GM12878 (cell line): ENCODE results near the gene CALR. TPM values are rescaled to one million over a fixed set of nuclear protein-coding genes. Genes with fewer than 3 reads are reported as not detected.

Experiments used
- ATF7 ChIP-seq: fragments of 450-650 bp; IDR thresholded peaks from 2 replicates; pipeline ENCODE4 v1.6.1; 2016; ENCODE audit warnings: low read depth, mild to moderate bottlenecking
- CBX3 ChIP-seq: fragments of 200-600 bp; sonication (generic); IDR thresholded peaks from 2 replicates; pipeline ENCODE4 v1.6.1; 2016; ENCODE audit warnings: low read depth, borderline replicate concordance
- EED ChIP-seq: sonication (generic); IDR thresholded peaks from 2 replicates; pipeline ENCODE4 v1.6.1; 2016; ENCODE audit warnings: antibody characterized with exemption, low read depth
- EGR1 ChIP-seq, 2 experiments: IDR thresholded peaks; 1 replicate in 1 of 2; 2 replicates in 1 of 2; pipeline ENCODE4 v1.6.1; 2011 to 2012; ENCODE audit warnings: low read depth in 2 of 2, low read length in 2 of 2, borderline replicate concordance in 1 of 2, mild to moderate bottlenecking in 1 of 2, moderate library complexity in 1 of 2
- ESRRA ChIP-seq: IDR thresholded peaks from 2 replicates; pipeline ENCODE4 v1.6.1; 2012; ENCODE audit warnings: mild to moderate bottlenecking, low read length, improper control_type of control experiment
- FOXM1 ChIP-seq: IDR thresholded peaks from 2 replicates; pipeline ENCODE4 v1.6.1; 2012; ENCODE audit warnings: low read depth, mild to moderate bottlenecking, inconsistent platforms, low read length, moderate library complexity
- KLF5 ChIP-seq: fragments of 450-650 bp; IDR thresholded peaks from 2 replicates; pipeline ENCODE4 v1.6.1; 2014; ENCODE audit warnings: mild to moderate bottlenecking; ENCODE audit not compliant: partially characterized antibody
- NR2F1 ChIP-seq: fragments of 450-650 bp; conservative IDR thresholded peaks from 2 replicates; pipeline ENCODE4 v1.6.1; 2017; ENCODE audit warnings: mild to moderate bottlenecking
- STAT1 ChIP-seq: fragments of 450-650 bp; conservative IDR thresholded peaks from 2 replicates; pipeline ENCODE4 v1.6.1; 2014; ENCODE audit warnings: antibody characterized with exemption, mild to moderate bottlenecking
- STAT3 ChIP-seq: IDR thresholded peaks from 2 replicates; pipeline ENCODE4 v1.6.1; 2011; ENCODE audit warnings: low read depth, low read length, improper control_type of control experiment
- ZNF24 ChIP-seq: fragments of 450-650 bp; IDR thresholded peaks from 2 replicates; pipeline ENCODE4 v1.6.1; 2017; ENCODE audit warnings: antibody characterized with exemption, mild to moderate bottlenecking
- ZNF622 ChIP-seq: fragments of 450-650 bp; IDR thresholded peaks from 2 replicates; pipeline ENCODE4 v1.6.1; 2017; ENCODE audit warnings: mild to moderate bottlenecking, inconsistent platforms
- polyA plus RNA-seq, 11 experiments: library from polyadenylated mRNA; depleted of rRNA in 4 of 11; unstranded in 6 of 11; stranded (reverse) in 5 of 11; fragments of >200 nt; fragmentation: Nextera tagmentation in 4 of 11; fragmentation: Illumina TruSeq in 1 of 11; extraction: Ambion mirVana in 4 of 11; extraction: Trizol in 1 of 11; gene quantifications; 1 replicate in 1 of 11; 2 replicates in 10 of 11; pipeline versions ENCODE4 v1.2.1 to v1.2.3, GENCODE V29; 2011 to 2016; ENCODE audit warnings: inconsistent platforms in 2 of 11, missing spikeins in 2 of 11, low read depth in 1 of 11
- total RNA-seq, 4 experiments: library from RNA; depleted of rRNA in 3 of 4; stranded (reverse); fragments of >200 nt in 3 of 4; fragmentation: Illumina TruSeq in 1 of 4; extraction: Trizol in 1 of 4; gene quantifications; 2 replicates each; pipeline versions ENCODE4 v1.2.1 to v1.2.3, GENCODE V29; 2013 to 2021
- TF ChIP-seq, protein P1 (sequence below): fragments of 450-650 bp; IDR thresholded peaks from 2 replicates; pipeline ENCODE4 v1.6.1; 2017; ENCODE audit warnings: low read depth, mild to moderate bottlenecking, moderate library complexity
- TF ChIP-seq, protein P2 (sequence below): fragments of 450-650 bp; conservative IDR thresholded peaks from 2 replicates; pipeline ENCODE4 v1.6.1; 2017; ENCODE audit warnings: mild to moderate bottlenecking, moderate library complexity
- TF ChIP-seq, protein P3 (sequence below): fragments of 150-350 bp; IDR thresholded peaks from 2 replicates; pipeline ENCODE4 v1.6.1; 2016; ENCODE audit warnings: low read depth, low read length
- TF ChIP-seq, protein P4 (sequence below): IDR thresholded peaks from 2 replicates; pipeline ENCODE4 v1.6.1; 2012; ENCODE audit warnings: low read length, inconsistent platforms
- TF ChIP-seq, protein P5 (sequence below): IDR thresholded peaks from 2 replicates; pipeline ENCODE4 v1.6.1; 2011; ENCODE audit warnings: borderline replicate concordance, low read depth, mild to moderate bottlenecking, moderate library complexity, mixed read lengths, low read length; ENCODE audit not compliant: insufficient read depth; ENCODE audit errors: extremely low read length

Gene CALR
- total and polyA plus RNA-seq, 10 of the 15 experiments (the other 5 are each of a cell fraction or from before 2014, with no cell fraction given): 202 to 1,451 (median 749) TPM

DNA sequence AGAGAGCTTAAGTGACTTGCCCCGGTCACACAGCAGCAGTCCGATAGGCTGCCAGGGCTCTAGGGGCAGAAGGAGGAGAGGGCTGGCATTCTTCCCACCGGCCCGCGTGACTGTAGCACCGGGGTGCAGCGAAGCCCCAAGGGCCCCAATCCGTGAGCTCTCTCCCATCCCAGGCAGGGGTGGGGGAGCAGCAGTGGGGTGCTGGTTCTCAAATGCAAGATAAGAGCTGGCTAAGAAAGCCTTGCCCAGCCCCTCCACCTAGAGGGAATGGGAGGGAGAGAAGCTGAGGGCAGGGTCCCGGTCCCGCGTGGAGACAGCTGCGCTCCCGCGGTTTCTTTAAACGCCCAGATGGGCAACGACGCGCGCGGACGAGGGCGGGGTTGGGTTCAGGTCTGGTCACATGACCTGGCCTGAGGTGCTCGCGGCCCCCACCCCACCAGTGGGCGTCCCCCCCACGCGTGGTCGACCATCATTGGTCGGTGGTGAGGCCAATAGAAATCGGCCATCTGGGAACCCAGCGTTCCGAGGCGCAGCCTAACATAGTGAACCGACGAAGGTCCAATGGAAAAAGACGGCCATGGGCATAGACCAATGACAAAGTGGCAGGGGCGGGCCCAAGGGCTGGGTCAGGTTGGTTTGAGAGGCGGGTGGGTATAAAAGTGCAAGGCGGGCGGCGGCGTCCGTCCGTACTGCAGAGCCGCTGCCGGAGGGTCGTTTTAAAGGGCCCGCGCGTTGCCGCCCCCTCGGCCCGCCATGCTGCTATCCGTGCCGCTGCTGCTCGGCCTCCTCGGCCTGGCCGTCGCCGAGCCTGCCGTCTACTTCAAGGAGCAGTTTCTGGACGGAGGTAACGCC lies at the start of gene CALR (continued):
- TF ChIP-seq, protein P1, sequence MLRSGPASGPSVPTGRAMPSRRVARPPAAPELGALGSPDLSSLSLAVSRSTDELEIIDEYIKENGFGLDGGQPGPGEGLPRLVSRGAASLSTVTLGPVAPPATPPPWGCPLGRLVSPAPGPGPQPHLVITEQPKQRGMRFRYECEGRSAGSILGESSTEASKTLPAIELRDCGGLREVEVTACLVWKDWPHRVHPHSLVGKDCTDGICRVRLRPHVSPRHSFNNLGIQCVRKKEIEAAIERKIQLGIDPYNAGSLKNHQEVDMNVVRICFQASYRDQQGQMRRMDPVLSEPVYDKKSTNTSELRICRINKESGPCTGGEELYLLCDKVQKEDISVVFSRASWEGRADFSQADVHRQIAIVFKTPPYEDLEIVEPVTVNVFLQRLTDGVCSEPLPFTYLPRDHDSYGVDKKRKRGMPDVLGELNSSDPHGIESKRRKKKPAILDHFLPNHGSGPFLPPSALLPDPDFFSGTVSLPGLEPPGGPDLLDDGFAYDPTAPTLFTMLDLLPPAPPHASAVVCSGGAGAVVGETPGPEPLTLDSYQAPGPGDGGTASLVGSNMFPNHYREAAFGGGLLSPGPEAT: 0 out of 2 replicates have a peak, but pooled peaks have one; percentile 32
- TF ChIP-seq STAT3 (no peak), ESRRA (no peak), CBX3 (no peak), FOXM1 (no peak; the same call in 1 of the 2 replicates), EGR1 (IDR thresholded peaks at IDR 0.05; ENCODE audit: borderline replicate concordance in 1 of 2, low read depth in 2 of 2, low read length in 2 of 2) (peak in 1 of 2 experiments; percentile 89; a peak in 2 of 3 replicates), EED (no peak), ZNF24 (no peak), KLF5 (peak; percentile 54), NR2F1 (no peak; the same call in 1 of the 2 replicates), ATF7 (peak; percentile 33; the same call in 1 of the 2 replicates), ZNF622 (peak; percentile 88), STAT1 (peak; percentile 77; the same call in 1 of the 2 replicates)
- TF ChIP-seq, protein P2, sequence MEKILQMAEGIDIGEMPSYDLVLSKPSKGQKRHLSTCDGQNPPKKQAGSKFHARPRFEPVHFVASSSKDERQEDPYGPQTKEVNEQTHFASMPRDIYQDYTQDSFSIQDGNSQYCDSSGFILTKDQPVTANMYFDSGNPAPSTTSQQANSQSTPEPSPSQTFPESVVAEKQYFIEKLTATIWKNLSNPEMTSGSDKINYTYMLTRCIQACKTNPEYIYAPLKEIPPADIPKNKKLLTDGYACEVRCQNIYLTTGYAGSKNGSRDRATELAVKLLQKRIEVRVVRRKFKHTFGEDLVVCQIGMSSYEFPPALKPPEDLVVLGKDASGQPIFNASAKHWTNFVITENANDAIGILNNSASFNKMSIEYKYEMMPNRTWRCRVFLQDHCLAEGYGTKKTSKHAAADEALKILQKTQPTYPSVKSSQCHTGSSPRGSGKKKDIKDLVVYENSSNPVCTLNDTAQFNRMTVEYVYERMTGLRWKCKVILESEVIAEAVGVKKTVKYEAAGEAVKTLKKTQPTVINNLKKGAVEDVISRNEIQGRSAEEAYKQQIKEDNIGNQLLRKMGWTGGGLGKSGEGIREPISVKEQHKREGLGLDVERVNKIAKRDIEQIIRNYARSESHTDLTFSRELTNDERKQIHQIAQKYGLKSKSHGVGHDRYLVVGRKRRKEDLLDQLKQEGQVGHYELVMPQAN: peak; percentile 99
- TF ChIP-seq, protein P3, sequence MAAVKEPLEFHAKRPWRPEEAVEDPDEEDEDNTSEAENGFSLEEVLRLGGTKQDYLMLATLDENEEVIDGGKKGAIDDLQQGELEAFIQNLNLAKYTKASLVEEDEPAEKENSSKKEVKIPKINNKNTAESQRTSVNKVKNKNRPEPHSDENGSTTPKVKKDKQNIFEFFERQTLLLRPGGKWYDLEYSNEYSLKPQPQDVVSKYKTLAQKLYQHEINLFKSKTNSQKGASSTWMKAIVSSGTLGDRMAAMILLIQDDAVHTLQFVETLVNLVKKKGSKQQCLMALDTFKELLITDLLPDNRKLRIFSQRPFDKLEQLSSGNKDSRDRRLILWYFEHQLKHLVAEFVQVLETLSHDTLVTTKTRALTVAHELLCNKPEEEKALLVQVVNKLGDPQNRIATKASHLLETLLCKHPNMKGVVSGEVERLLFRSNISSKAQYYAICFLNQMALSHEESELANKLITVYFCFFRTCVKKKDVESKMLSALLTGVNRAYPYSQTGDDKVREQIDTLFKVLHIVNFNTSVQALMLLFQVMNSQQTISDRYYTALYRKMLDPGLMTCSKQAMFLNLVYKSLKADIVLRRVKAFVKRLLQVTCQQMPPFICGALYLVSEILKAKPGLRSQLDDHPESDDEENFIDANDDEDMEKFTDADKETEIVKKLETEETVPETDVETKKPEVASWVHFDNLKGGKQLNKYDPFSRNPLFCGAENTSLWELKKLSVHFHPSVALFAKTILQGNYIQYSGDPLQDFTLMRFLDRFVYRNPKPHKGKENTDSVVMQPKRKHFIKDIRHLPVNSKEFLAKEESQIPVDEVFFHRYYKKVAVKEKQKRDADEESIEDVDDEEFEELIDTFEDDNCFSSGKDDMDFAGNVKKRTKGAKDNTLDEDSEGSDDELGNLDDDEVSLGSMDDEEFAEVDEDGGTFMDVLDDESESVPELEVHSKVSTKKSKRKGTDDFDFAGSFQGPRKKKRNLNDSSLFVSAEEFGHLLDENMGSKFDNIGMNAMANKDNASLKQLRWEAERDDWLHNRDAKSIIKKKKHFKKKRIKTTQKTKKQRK: peak; percentile 14; the same call in 1 of the 2 replicates
- TF ChIP-seq, protein P4, sequence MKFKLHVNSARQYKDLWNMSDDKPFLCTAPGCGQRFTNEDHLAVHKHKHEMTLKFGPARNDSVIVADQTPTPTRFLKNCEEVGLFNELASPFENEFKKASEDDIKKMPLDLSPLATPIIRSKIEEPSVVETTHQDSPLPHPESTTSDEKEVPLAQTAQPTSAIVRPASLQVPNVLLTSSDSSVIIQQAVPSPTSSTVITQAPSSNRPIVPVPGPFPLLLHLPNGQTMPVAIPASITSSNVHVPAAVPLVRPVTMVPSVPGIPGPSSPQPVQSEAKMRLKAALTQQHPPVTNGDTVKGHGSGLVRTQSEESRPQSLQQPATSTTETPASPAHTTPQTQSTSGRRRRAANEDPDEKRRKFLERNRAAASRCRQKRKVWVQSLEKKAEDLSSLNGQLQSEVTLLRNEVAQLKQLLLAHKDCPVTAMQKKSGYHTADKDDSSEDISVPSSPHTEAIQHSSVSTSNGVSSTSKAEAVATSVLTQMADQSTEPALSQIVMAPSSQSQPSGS: no peak
- TF ChIP-seq, protein P5, sequence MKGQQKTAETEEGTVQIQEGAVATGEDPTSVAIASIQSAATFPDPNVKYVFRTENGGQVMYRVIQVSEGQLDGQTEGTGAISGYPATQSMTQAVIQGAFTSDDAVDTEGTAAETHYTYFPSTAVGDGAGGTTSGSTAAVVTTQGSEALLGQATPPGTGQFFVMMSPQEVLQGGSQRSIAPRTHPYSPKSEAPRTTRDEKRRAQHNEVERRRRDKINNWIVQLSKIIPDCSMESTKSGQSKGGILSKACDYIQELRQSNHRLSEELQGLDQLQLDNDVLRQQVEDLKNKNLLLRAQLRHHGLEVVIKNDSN: peak; percentile 90
